Heart right ventricle (tissue), 16 donors: Measurements from ENCODE around the gene THSD4. TPM values are rescaled to one million over a fixed set of nuclear protein-coding genes. Genes with fewer than 3 reads are reported as not detected.
A peak's percentile ranks its signal among the peaks of the same experiment; 100 is the strongest.

Source experiments
- ATAC-seq, 8 donors: fragments of 200-7000 bp; cut with Tn5 transposase; one replicate each; pipeline ENCODE4 v1.9.1; 2020; ENCODE audit warnings: mild to moderate bottlenecking in 8 of 8, moderate library complexity in 8 of 8, moderate number of reproducible peaks in 1 of 8
- DNase-seq, 2 donors: peaks; one replicate each; pipeline ENCODE4 v3.0.0-alpha.2; 2020
- H3K27ac ChIP-seq, 10 donors: fragments of 200-600 bp; sonication (generic) in 2 of 10; one replicate each; pipeline versions ENCODE4 v1.5.0 to v1.8.0; 2020 to 2022; ENCODE audit warnings: mild to moderate bottlenecking in 3 of 10
- H3K27me3 ChIP-seq, 7 donors: fragments of 200-600 bp; one replicate each; pipeline ENCODE4 v1.8.0; 2021 to 2022; ENCODE audit warnings: mild to moderate bottlenecking in 2 of 7
- H3K36me3 ChIP-seq, 9 donors: fragments of 200-600 bp; sonication (generic) in 1 of 9; one replicate each; pipeline versions ENCODE4 v1.5.0 to v1.8.0; 2020 to 2022; ENCODE audit warnings: mild to moderate bottlenecking in 2 of 9
- H3K4me1 ChIP-seq, 9 donors: fragments of 200-600 bp; sonication (generic) in 1 of 9; one replicate each; pipeline versions ENCODE4 v1.5.0 to v1.8.0; 2020 to 2022; ENCODE audit warnings: mild to moderate bottlenecking in 4 of 9
- H3K4me3 ChIP-seq, 10 donors: fragments of 200-600 bp; sonication (generic) in 2 of 10; one replicate each; pipeline versions ENCODE4 v1.5.0 to v1.8.0; 2020 to 2022; ENCODE audit warnings: mild to moderate bottlenecking in 7 of 10, moderate library complexity in 2 of 10
- H3K9me3 ChIP-seq, 11 donors: fragments of 200-600 bp in 10 of 11; sonication (generic) in 2 of 11; one replicate each; pipeline versions ENCODE4 v1.5.0 to v1.8.0; 2013 to 2022; ENCODE audit warnings: mild to moderate bottlenecking in 2 of 11, control low read depth in 1 of 11, moderate library complexity in 1 of 11
- CTCF ChIP-seq, 9 donors: fragments of 200-600 bp; sonication (generic) in 2 of 9; IDR thresholded peaks; one replicate each; pipeline versions ENCODE4 v1.5.0 to v1.8.0; 2021 to 2022; ENCODE audit warnings: antibody characterized with exemption in 9 of 9, mild to moderate bottlenecking in 5 of 9, moderate library complexity in 1 of 9
- WGBS, 2 donors: extraction: QIAGEN DNeasy Blood & Tissue Kit; methylation state at CpG; one replicate each; pipeline ENCODE4 v1.1.7; 2013; ENCODE audit warnings: inconsistent platforms in 1 of 2; 5-methylcytosine and 5-hydroxymethylcytosine counted together
- intact Hi-C, 10 donors: fragments of 100-400 bp; cut with DNase I; formaldehyde crosslinking; loops; one replicate each; pipeline versions ENCODE4 v1.11.1 to v1.14.2; 2022
- polyA plus RNA-seq, 2 donors: library from polyadenylated mRNA; stranded (reverse); fragments of 200-250 nt; gene quantifications; one replicate each; pipeline ENCODE4 v1.2.3, GENCODE V29; 2013
- total RNA-seq, 10 donors: library from RNA; stranded (reverse); fragmentation: NEBNext Ultra II Directional in 3 of 10; extraction: Animal tissue kit (Norgen Biotek cat#: 25700) in 3 of 10; gene quantifications; one replicate each; pipeline versions ENCODE4 v1.2.1 to v1.2.4, GENCODE V29; 2021 to 2023
- donor health status: Arrhythmogenic right ventricular cardiomyopathy.
- donor health status: ischemic (EF 13 %, LVEDD 7.1; RV severe dilation, severe dysfunction).
- donor health status: healthy with polysubstance abuse.
- donor health status: DM: no; HTN: yes; CAD: no.
- donor health status: DM: no; HTN: no; CAD: no.
- donor health status: ischemic (EF 25% LVEDD 6.9; RV normal size, moderate dysfunction).
- donor health status: ischemic (EF 25% LVEDD 5.7; RV mildly dilated, moderate dysfunction).
- donor health status: healthy.
- donor health status: DM: yes; HTN: yes; CAD: no.
- donor health status: Ischemic cardiomyopathy.
- donor health status: ischemic (EF 35%, LVEDD 5.7; RV mildly dilated, moderate dysfunction).
- donor health status: nonischemic (EF 11% LVEDD 7.7; RV severe dilation, severe dysfunction).
- donor health status: DM: yes; HTN: yes; CAD: no.
- donor health status: PGD.
- donor health status: ischemic (EF 29% LVEDD 5.4; RV normal size, mild dysfunction).
- donor health status: nonischemic (EF 23%, LVEDD 6.1; RV moderate dilation, normal function).

The THSD4 gene
- total and polyA plus RNA-seq, 12 donors = 20.8 to 212 (median 139) TPM

DNA sequence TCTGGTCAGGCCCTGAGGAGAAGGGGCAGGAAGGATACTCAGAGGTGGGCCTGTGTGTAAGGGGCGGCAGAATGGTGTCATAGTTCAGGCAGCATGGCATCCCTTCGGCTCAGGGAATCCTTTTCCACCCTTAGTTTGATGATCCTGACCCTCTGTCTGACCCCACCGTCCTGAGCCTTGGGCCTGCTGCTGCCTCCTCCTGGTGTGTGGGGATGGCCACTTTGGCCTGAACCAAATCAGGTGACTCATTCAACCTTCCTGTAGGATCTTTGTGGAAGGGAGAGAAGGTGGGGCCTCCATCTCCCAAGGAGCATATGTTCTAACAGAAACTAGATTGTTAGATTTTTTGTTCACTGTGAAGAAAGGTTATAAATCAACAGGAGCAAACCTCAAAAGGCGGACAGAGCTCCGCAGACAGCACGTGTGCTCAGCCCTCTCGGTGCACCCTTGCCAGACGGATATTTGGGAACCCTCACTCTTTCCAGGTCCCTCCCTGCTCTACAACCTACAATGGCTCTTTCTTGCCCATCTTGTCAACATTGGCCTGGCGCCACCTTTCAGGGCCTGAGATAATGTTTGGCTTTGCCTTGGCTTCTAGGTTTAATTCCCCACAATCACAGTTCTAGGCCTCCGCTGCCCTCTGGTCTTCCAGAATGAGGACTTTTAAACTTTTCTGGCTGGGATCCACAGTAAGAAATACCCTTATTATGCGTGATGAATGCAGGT is 21.7 kb downstream of the THSD4 start:
- Histone ChIP-seq H3K36me3 (peaks cover 0 to 13% (median 0%) of the 10 kb centered on the region in 9 donors), H3K4me3 (no peak overlapping the region), H3K27ac (peak overlapping the region in 9 of 10 donors; percentile 14 to 81 (median 52)), H3K4me1 (peaks cover 7 to 79% (median 28%) of the 10 kb centered on the region in 9 donors), H3K9me3 (no peaks in the 10 kb centered on the region), H3K27me3 (no peaks in the 10 kb centered on the region)
- no peak for DNase-seq
- ATAC-seq = peak in 4 of 8 donors; percentile 10 to 40 (median 24)
- WGBS, 2 donors = 62 to 65% methylated on average over 11 of the region's 11 CpGs
- TF ChIP-seq CTCF (IDR thresholded peaks at IDR 0.05) = peak in 2 of 9 donors; percentile 16 to 22
- intact Hi-C loops = loop anchor here in 1 of 10 donors (5.0 kb wide), 1 partner anchor 870 kb away; no protein-coding TSS in a partner anchor

GRCh38 chr15:71138473-71138872 is 23.2 kb downstream of the THSD4 start:
- Histone ChIP-seq H3K4me1 (peaks cover 7 to 76% (median 26%) of the 10 kb centered on the region in 9 donors), H3K36me3 (peaks cover 0 to 13% (median 0%) of the 10 kb centered on the region in 9 donors), H3K9me3 (no peaks in the 10 kb centered on the region), H3K27me3 (no peaks in the 10 kb centered on the region), H3K4me3 (no peak overlapping the region), H3K27ac (peak overlapping the region in 3 of 10 donors; percentile 33 to 81 (median 51))
- ATAC-seq = no peak
- DNase-seq = no peak
- no peak for TF ChIP-seq CTCF (IDR thresholded peaks at IDR 0.05)
- 78 to 88% methylated on average over 2 of the region's 2 CpGs for WGBS, 2 donors
- intact Hi-C loops = loop anchor here in 1 of 10 donors (5.0 kb wide), 1 partner anchor 869 kb away; no protein-coding TSS in a partner anchor

DNA sequence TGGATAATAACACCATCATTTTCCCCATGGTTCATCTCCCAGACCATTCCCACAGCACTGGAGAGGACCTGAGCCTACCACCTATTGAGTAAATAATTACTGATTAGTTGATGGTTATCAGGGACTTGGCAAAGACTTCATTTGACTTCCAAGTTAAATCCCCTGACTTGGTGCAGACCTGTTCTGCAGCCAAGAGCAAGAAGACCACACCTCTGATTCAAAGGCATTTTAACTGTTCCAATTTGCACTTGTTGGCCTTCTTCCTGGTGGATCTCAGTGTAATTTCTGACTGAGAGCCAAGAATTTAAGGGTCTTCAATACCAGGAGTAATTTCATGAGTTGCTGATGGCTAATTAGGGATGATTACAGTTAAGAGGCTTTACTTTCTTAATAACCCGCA is 24.0 kb downstream of the THSD4 start:
- DNase-seq = no peak
- H3K27ac ChIP-seq = peak overlapping the region in 3 of 10 donors; percentile 27 to 50 (median 50)

GRCh38 chr15:71141572-71141971 is 26.3 kb downstream of the THSD4 start:
- no peak for TF ChIP-seq CTCF (IDR thresholded peaks at IDR 0.05)
- no peak overlapping the region for H3K4me3 ChIP-seq
- whole genome bisulfite sequencing, 2 donors = 92 to 93% methylated on average over 5 of the region's 5 CpGs
- no peak overlapping the region for H3K27ac ChIP-seq
- ATAC-seq (no peak), DNase-seq (no peak)
- no peaks in the 10 kb centered on the region for H3K27me3 ChIP-seq
- intact Hi-C loops = no loop called here
- peaks cover 6 to 85% (median 28%) of the 10 kb centered on the region in 9 donors for H3K4me1 ChIP-seq
- H3K36me3 ChIP-seq = peaks cover 0 to 13% (median 0%) of the 10 kb centered on the region in 9 donors
- H3K9me3 ChIP-seq = no peaks in the 10 kb centered on the region

More for the DNA sequence above, 24.0 kb downstream of the THSD4 start:
- ATAC-seq = no peak
- 43 to 66% methylated on average over 1 of the region's 1 CpG for WGBS, 2 donors
- intact Hi-C loops = loop anchor here in 1 of 10 donors (5.0 kb wide), 1 partner anchor 868 kb away; no protein-coding TSS in a partner anchor
- Histone ChIP-seq H3K4me3 (no peak overlapping the region), H3K9me3 (no peaks in the 10 kb centered on the region), H3K4me1 (peaks cover 7 to 76% (median 31%) of the 10 kb centered on the region in 9 donors), H3K36me3 (peaks cover 0 to 13% (median 0%) of the 10 kb centered on the region in 9 donors), H3K27me3 (no peaks in the 10 kb centered on the region)
- no peak for TF ChIP-seq CTCF (IDR thresholded peaks at IDR 0.05)
